HG02852 (cell line): ENCODE results near the gene ACVRL1.

ENCODE experiments used
- ATAC-seq: cut with Tn5 transposase; IDR thresholded peaks from one replicate; pipeline ENCODE4 v1.9.1; 2021; ENCODE audit warnings: mild to moderate bottlenecking, moderate library complexity; ENCODE audit not compliant: unreplicated experiment

The ACVRL1 gene

DNA sequence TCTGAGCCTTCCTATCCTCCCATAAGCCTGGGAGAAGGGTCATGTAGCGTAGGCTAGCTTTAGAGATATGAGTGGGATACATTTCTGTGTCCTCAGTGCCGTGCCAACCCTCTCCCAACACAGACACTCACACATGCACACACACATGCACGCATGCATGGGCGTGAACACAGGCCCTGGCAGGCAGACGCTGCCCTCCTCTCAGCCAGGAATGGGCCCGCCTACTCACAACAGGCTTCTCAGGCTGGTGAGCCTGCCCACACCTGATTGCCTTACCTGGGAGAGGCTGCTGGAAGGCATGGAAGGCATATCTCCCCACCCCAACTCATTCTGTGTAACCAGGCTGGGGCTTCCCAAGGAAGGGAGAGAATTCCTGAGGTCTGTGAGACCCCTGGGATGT, 31.4 kb downstream of the ACVRL1 start:
- ATAC-seq, result no peak

DNA sequence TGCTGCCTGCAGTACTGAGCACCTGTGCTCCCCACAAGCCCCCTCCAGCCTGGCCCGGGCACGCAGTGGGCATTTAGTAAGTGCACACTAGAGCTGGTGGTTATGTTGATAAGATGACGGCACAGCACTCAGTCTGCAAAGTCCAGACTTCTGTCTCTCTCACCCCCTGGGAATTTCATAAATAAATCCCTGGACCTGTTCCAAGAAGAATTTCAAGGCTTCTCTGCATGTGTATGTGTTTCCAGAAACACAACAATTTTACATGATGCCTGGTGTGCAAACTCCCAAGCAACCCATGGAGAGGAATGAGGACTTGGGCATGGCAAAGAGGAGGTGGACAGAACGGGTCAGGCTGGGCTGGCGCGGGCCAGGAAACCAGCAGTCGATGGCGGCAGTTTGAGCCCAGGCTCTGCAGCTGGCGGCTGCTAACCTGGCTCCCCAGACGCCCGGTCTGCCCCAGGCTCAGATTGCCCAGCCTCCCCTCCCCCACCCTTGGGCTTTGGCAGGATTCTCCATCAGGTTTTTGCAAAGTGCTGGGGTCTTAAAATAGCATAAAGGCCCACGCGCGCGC, 33.8 kb downstream of the ACVRL1 start:
- no peak for ATAC-seq

DNA sequence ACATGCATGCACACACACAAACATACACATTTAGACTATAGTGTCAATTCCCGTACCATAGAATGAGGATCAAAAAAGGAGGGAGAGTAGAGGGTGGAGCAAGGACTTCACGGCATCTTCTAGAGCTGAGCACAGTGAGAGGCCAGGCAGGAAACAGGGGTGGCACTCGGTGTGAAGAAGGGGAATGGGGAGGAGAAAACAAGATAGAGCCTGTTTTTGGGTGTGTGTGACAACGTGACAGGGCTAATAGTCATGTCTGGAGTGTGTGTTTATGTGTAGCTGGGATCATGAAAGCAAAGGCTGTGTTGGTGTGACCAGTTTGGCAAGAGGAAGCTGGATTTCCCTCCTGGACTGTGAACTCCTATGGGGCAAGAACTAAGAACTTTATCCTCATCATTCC, 34.3 kb downstream of the ACVRL1 start:
- ATAC-seq, result no peak

DNA sequence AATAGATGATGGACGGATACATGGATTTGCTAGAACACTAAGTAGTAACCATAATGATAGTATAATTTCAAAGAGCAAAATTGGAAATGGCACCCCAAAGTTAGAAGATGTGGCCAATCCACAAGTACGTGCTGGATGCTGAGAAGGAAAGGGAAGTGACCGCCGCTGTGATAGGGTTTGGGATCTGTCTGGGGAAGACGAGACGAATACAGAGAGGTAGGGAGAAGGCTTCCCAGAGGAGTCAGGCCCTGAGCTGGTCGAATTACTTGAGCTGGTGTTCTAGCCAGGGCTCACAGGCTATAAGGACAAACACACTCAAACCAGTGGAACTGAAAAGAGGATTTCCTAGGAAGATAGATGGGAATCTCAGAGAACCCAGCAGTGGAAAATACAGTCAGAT, 34.8 kb downstream of the ACVRL1 start:
- no peak for ATAC-seq

DNA sequence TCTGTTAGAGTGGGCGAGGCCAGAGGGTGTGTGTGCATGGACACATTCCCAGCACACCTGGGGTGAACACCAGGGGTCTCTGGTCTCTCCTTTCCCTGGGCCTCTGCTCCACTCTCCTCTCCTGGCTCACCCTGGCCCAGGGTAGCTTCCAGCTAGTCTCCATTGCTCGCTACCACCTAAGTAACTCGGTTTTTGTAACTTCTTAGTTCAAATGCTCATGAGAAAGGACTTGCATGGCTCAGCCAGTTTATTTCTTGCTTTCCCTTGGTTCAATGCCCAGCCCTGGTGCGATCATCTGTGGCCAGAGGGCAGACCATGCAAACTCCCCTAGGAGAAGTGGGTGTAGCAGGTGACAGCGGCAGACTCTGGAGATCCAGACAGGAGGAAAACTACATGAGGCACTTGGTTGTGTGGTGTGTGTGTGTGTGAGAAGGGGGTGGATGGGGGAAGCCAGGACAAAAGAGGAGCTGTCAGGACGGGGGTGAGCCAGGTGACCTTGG, 35.2 kb downstream of the ACVRL1 start:
- ATAC-seq, result no peak

DNA sequence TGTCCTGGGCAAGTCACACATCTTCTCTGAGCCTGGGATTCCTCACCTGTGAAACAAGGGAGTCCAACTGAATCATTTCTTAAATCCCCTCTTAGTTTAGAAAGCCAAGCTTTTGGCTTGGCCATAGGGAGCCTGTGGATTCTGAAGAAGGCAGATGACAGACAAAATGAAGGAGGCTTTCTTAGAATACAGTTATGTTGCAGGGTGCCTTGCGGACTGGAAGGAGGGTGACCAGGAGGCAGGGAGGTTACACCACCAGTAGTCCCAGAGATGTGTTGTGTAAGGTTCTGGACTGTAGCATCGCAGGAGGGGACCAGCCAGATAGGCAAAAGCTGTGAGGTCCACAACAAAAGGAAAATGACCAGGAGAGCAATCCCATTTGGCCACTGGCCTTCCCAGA, 36.0 kb downstream of the ACVRL1 start:
- no peak for ATAC-seq

DNA sequence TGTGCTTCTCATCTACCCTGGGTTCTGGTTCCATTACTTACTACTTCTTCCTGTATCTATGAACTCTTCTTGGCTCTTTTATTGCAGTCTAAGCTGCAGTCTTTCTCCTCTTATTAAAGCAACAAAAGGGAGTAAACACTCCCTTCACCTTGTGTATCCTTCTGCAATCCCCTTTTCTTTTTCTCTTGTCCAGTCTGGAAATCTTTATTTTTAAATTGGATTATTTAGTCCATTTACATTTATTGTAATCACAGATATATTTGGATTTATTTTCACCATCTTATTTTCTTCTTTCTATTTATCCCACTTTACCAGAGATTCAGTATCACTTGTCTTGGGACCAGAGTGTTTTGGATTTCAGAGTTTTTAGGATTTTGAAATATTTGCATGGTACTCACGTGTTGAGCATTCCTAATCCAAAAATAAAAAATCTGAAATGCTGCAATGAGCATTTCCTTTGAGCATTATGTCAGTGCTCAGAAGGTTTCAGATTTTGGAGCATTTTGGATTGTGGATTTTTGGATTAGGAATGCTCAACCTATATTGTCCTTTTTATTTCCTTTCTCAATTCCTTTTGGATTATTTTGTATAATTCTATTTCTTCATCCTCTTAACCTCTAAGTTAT, 37.4 kb downstream of the ACVRL1 start:
- ATAC-seq, result no peak

DNA sequence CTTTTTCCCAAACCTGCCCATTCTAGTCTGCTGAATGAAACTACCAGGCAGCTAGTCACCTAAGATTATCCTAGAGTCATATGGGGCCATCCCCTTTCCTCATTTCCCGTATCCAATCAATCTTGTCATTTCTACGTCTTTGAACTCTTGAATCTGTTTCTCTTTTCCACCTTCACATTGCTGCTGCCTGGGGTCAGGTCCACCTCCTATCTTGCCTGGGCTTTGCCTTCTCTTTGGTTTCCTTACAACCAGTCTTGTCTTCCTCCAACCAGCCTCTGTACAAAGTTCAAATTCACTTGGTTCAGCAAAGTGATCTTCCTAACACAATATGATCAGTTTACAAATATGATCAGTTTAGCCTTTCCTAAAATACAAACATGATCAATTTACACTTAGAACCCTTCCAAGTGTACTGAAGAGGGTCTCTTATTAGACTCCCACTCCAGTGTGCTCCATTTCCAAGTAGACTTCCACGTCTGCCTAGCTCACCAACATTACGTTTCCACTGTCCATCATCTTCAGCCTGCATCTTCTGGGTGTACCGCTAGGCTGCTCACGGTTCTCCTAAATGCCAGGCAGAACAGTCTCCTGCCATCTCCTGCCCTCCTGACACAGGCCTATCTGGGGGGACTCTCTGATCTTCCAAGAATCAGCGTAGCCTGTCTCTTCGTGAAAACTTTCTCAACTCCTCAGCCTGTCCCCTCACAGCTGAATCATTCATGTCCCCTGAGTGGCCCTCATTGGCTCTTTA, 40.1 kb downstream of the ACVRL1 start:
- ATAC-seq, result no peak

DNA sequence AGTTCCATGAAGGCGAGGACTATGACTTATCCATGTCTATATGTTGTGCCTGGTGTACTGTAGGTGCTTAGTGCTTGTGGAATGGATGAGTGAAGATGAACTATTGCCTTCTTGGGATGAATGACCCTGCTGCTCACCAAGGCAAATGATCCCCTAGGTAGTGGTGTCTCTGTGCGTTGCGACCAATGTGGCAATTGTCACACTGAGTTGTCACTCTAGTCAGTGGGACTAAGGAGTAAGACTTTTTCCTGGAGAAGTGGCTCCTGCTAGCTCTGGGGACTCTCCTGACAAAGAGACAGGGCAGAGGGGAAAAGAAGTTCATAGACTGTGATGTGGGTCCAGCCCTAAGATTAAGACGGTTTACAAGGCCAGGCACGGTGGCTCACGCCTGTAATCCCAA, 40.8 kb downstream of the ACVRL1 start:
- ATAC-seq, result no peak

DNA sequence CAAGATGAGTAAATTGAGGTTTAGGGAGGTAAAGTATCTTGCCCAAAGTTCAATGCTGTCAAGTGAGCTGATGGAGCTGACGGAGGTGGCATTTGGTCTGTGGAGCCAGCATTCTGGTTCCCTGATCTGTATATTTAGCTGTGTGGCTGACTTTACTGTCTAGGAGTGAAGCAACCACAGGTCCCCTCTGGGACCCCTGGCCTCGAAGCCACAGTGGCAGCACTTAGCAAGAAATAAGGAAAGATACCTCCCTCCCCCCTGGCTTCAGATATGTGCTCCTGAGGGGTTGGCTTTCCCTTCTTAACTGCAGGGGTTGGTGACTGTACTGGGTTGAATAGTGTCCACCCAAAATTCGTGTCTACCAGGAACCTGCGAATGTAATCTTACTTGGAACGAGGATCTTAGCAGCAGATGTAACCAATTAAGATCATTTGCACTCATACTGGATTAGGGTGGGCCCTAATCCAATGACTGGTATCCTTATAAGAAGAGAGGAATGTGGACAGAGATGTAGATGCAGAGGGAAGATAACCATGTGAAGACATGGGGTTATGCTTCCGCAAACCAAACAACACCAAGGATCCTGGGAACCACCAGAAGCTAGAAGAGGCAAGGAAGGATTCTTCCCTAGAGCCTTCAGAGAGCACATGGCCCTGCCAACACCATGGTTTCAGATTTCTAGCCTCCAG, 42.2 kb downstream of the ACVRL1 start:
- no peak for ATAC-seq

DNA sequence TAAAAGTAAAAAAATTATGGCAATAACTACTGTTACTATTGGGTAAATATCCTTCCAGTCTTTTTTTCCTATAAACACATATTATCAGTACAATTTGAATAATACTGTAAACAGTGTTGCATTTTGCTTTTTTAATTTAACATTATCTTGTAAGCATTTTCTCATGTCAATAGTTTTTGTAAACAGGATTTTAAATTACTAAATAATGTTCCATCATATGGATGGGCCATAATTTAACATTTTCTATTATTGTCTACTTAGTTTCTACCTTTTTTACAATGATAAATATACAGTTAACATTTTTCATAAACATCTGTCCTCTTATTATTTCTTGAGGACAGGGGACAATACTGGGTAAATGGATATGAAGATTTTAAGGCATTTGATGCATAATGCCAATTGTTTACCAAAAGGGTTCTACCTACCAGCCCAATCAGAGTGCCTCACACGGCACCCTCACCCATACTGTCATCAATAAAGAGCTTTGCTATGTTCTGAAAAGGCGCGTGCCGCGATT, 43.4 kb downstream of the ACVRL1 start:
- no peak for ATAC-seq

DNA sequence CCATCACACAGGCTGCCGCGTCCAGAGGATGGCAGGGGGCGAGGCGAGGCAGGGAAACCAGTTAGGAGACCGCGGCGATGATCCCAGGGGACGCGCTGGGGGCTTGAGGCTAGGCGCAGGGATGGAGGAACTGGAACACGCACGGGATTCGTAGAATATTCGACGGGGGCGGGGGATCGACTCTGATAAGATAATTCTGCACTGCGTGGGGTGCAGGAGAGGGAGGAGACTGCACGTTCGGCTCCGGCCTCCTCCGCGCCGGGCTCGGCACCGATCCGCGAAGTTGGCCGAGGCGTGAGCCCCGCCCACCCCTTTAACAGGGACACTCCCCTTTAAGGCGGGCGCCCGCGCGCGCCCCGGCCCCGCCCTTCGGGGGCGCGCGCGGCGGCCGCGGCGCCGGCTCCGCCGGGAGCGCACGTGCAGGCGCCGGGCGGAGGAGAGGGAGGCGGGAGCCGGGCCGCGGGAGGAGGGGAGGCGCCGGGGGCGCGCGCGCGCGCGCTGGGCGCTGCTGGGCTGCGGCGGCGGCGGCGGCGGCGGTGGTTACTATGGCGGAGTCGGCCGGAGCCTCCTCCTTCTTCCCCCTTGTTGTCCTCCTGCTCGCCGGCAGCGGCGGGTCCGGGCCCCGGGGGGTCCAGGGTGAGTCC, 44.0 kb downstream of the ACVRL1 start, which contains the start of gene ACVR1B:
ACVR1B (plus strand) TSS at position 501 of the 644 bp plus-strand sequence; CDS start at position 546, 45 bp downstream.
- ATAC-seq, result peak; percentile 91

DNA sequence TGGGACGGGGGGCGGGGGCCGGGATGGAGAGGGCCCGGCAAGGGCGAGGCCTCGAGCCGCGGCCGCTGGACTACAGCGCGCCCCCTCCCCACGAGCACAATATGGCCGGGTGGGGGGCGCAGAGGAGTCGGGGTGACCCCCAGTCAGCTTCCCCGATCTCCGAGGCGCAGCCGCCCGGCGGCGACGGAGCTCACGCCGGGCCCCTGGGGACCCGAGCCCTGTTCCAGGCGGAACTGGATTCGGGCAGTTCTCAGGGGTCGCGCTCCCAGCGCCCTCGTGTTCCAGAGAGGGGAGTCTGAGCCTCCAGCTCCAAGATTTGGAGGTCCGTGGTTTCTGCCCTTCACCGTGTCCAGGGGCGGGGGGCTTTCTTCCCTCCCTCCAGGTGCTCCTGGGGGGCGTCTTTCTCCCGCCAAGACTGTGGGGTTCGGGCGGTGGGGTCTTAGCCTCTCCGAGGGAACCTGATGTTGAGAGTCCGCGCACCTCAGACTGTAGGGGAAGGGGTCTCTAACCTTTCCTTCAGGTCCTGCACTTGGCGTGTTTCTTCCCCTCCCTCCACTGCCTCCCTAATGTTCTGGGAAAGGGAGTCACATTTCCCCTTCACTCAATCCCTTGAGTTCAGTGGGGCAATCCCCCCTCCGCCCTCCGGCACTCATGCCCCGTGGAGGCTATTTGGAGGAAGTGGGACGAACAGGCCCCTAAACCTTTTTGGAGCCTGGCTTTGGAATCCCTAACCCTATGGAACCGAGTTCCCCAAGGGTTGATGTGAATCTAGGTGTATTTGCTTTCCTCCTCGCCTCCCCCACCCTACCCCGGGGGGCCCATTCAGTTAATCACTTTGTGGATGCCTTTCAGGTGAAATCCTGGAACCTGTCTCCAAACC, 44.8 kb downstream of the ACVRL1 start:
- no peak for ATAC-seq

DNA sequence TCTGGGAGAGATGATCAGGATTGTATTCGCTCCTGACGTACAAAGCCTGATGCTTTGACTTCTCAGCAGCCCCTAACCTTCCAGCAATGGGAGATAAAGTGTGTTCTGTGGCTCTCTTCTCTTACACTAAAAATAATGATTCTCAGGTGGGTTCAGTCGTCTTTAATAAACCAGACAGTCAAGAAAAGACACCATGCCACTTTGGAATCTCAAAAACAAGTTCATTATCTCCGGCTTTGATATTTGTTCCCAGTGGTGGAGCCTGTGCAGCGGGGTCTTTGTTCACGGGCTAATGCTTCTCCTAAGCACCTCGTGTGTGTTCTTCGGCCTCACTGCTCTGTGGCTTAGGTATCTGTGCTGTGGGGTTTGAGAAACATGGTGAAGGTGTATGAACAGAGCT, 45.8 kb downstream of the ACVRL1 start:
- ATAC-seq, result no peak

DNA sequence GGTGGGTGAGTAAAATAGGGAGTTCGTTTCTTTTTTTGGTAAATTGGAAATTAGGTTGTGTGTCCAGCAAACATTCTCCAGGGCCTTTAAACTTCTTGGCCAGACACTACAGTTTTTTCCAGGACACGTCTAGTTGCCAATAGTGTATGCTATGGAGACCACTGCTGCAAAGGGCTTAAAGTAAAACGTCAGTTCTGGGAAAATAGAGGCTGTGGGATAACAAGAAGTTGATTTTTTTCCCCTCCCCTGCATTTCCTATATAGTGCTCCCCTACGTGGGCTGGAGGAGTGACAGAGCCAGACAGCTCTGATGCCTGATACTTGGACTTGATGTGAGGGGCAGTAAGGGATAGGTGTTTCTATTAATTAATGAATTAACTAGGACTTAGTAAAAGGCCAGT, 46.6 kb downstream of the ACVRL1 start:
- ATAC-seq, result no peak

DNA sequence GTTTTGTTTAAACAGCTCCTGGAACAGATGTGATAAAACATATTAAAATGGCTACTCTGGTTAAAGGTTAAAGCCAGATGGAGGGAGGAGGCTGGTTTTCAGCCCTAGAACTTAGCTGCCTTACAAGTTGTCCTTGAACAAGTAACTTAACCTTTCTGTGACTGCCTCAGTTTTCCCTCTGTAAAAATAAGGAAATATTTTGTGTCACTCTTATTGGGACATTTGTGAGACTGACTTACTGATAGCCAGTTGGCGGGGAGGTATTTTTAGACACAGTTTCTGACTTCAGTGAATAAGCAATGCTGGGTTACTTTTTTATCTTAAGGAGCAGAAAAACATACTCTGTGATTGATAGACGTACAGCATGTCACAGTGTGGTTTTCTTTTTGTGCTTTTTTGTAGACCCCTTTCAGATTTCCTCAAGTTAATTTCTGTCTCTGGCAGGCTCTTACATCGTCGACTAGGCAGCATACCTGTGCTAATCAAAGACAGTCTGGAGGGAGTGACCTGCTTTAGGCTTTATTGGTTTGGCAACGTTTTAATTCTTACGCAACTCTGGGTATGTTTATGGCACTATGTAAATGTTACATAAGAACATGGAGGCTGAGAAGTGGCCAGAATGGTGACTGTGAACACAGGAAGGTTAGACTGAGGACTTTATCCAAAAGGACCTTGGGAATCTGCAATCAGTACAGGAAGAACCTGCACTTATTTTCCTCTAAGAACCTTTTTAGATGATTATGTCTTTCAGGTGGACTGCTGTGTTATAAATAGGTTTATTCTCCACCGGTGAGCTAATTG, 47.5 kb downstream of the ACVRL1 start:
- ATAC-seq, result no peak

DNA sequence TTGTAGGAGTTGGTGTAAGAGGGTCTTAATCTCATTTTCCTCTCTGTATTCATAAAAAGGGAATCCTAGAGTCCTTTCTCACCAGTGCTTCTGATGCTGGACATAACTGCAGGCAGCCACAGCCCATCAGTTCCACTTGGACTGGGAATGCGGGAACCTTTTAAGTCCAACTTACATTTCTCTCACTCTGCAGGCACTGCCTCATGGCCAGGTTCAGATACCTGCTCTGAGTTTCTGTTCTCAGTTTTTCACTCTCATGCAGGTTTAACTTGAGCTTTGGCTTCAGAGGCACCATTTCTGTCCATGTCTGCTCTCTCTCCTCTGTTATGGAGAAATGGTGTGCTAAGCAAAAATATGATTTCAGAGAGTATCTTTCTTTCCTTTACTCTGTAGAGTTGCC, 48.4 kb downstream of the ACVRL1 start:
- ATAC-seq, result no peak

DNA sequence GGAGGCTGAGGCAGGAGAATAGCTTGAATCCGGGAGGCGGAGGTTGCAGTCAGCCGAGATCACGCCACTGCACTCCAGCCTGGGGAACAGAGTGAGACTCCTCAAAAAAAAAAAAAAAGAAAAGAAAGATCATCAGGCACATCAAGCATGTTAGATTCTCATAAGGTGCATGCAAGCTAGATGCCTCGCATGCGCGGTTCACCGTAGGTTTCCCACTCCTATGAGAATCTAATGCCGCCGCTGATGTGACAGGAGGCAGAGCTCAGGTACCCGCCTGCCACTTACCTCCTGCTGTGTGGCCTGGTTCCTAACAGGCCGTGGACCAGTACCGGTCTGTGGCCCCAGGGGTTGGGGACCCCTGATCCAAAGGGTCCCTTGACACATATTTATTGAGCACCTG, 51.2 kb downstream of the ACVRL1 start:
- ATAC-seq, result no peak

DNA sequence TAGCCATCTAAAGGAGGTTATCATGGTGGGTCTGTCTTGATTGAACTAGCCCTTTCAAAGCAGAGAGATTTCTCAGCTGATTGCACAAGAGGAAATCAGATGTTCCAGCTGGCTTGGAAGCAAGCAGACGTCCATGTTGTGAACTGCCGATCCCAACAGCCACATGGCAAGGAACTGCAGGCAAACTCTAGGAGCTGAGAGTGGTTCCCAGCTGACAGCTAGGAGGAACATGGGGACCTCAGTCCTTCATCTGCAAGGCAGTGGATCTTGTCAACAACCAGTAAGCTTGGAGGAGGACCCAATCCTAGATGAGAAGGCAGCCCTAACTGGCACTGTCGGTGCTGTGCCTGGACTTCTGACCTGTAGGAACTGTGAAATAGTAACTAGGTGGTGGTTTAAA, 51.9 kb downstream of the ACVRL1 start:
- ATAC-seq, result no peak
